Panc1 (cell line): ENCODE results near the gene CIB2.

Experiments used
- CTCF ChIP-seq: fragments of 450-650 bp; IDR thresholded peaks from 2 replicates; pipeline ENCODE4 v1.5.1; 2017; ENCODE audit warnings: mild to moderate bottlenecking
- POLR2AphosphoS5 ChIP-seq: IDR thresholded peaks from 2 replicates; pipeline ENCODE4 v1.6.1; 2012; ENCODE audit warnings: mild to moderate bottlenecking, low read depth, low read length, moderate library complexity
- REST ChIP-seq, 2 experiments: IDR thresholded peaks; 2 replicates each; pipeline ENCODE4 v1.6.1; 2011 to 2012; ENCODE audit warnings: low read depth in 2 of 2, control low read depth in 1 of 2, low read length in 1 of 2, mild to moderate bottlenecking in 1 of 2, moderate library complexity in 1 of 2; ENCODE audit not compliant: insufficient read depth in 1 of 2
- SIN3A ChIP-seq: IDR thresholded peaks from 2 replicates; pipeline ENCODE4 v1.6.1; 2012; ENCODE audit warnings: low read depth, mild to moderate bottlenecking, low read length, moderate library complexity, borderline replicate concordance; ENCODE audit not compliant: insufficient read depth
- TCF7L2 ChIP-seq: IDR thresholded peaks from 2 replicates; pipeline ENCODE4 v1.6.1; 2011; ENCODE audit warnings: mild to moderate bottlenecking, low read depth, low read length, inconsistent platforms

- no peak for TF ChIP-seq CTCF
- no peak for TF ChIP-seq REST (IDR thresholded peaks at IDR 0.05; ENCODE audit: insufficient read depth in 1 of 2, low read depth in 2 of 2, low read length in 1 of 2)
- no peak for TF ChIP-seq POLR2AphosphoS5
- TF ChIP-seq TCF7L2, result no peak
- no peak for TF ChIP-seq SIN3A
Measured at GRCh38 chr15:78097667-78098066, 33.6 kb downstream of the CIB2 start.
